ENCODE measurements around the gene TRABD. TPM values are rescaled to one million over a fixed set of nuclear protein-coding genes. Genes with fewer than 3 reads are reported as not detected.

TRABD gene
- polyA plus RNA-seq, 1 donor from 2014 or later = 31.8 TPM

DNA sequence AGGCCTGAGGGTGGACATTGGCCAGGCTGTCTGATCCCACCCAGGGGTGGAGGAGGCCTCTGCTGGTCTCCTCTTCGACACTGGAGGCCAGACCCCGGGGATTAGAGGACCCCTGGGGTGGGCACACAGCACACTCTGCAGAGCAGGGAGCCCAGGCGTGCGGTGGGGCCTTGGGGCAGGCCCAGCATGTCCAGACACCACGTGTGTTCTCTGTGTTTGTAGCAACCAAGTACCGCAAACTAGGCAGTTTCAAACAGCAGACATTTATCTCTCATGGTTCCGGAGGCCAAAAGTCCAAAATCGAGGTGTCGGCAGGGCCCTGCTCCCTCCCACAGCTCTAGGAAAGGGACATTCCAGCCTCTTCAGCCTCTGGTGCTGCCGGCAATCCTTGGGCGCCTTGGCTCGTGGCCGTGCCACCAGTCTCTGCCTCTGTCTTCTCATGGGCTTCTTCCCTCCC is 13.7 kb upstream of the TRABD start:
- H2AFZ ChIP-seq (ENCODE audit: low read depth, low read length) = no peak overlapping the region
- peaks cover 10% of the 10 kb centered on the region for H3K27me3 ChIP-seq (ENCODE audit: insufficient read depth, low read depth, low read length)
- no peak overlapping the region for H3K9ac ChIP-seq (ENCODE audit: low read length)
- no peaks in the 10 kb centered on the region for H3K36me3 ChIP-seq (ENCODE audit: insufficient read depth, low read length)
- no peaks in the 10 kb centered on the region for H3K9me2 ChIP-seq (ENCODE audit: insufficient read depth, low read length)
- H3F3A ChIP-seq (ENCODE audit: insufficient read depth, low read length, poor library complexity, severe bottlenecking) = no peaks in the 10 kb centered on the region
- H3K9me3 ChIP-seq (ENCODE audit: low read length) = no peaks in the 10 kb centered on the region
- H3K4me3 ChIP-seq (ENCODE audit: low read length) = peak overlapping the region; percentile 68
- no peak for TF ChIP-seq SMC3 (conservative IDR thresholded peaks at IDR 0.05; ENCODE audit: poor library complexity)
- no peak for TF ChIP-seq MXI1 (conservative IDR thresholded peaks at IDR 0.05; ENCODE audit: poor library complexity, severe bottlenecking)
- no peak for TF ChIP-seq EP300 (conservative IDR thresholded peaks at IDR 0.05; ENCODE audit: poor library complexity, severe bottlenecking)
- no peak for TF ChIP-seq TAF1 (IDR thresholded peaks at IDR 0.05; ENCODE audit: low read depth)
- no peak for TF ChIP-seq REST (IDR thresholded peaks at IDR 0.05; ENCODE audit: borderline replicate concordance)
- no peak for TF ChIP-seq EZH2 (IDR thresholded peaks at IDR 0.05; ENCODE audit: borderline replicate concordance, insufficient read depth, low read length, poor library complexity, severe bottlenecking)
- TF ChIP-seq CTCF (IDR thresholded peaks at IDR 0.05; ENCODE audit: poor library complexity, severe bottlenecking) = no peak
- TF ChIP-seq RAD21 (conservative IDR thresholded peaks at IDR 0.05) = no peak
- no peak for TF ChIP-seq POLR2AphosphoS5 (IDR thresholded peaks at IDR 0.05)
- no peak overlapping the region for H3K4me2 ChIP-seq (ENCODE audit: low read length)
- no peak overlapping the region for H3K27ac ChIP-seq (ENCODE audit: low read length)
- H4K20me1 ChIP-seq (ENCODE audit: insufficient read depth) = no peaks in the 10 kb centered on the region
- no peaks in the 10 kb centered on the region for H3K79me2 ChIP-seq (replicated peaks; ENCODE audit: insufficient read depth, low read length)

GRCh38 chr22:50173311-50173982 is 12.3 kb upstream of the TRABD start:
- Histone ChIP-seq H3K4me2 (ENCODE audit: low read length) (no peak overlapping the region), H3K27me3 (ENCODE audit: insufficient read depth, low read depth, low read length) (peaks cover 7% of the 10 kb centered on the region), H3K79me2 (replicated peaks; ENCODE audit: insufficient read depth, low read length) (no peaks in the 10 kb centered on the region), H3K9me2 (ENCODE audit: insufficient read depth, low read length) (no peaks in the 10 kb centered on the region), H3K9me3 (ENCODE audit: low read length) (no peaks in the 10 kb centered on the region), H2AFZ (ENCODE audit: low read depth, low read length) (no peak overlapping the region), H3K36me3 (ENCODE audit: insufficient read depth, low read length) (no peaks in the 10 kb centered on the region), H3K9ac (ENCODE audit: low read length) (no peak overlapping the region), H3K4me3 (ENCODE audit: low read length) (no peak overlapping the region), H3F3A (ENCODE audit: insufficient read depth, low read length, poor library complexity, severe bottlenecking) (no peaks in the 10 kb centered on the region), H4K20me1 (ENCODE audit: insufficient read depth) (no peaks in the 10 kb centered on the region), H3K27ac (ENCODE audit: low read length) (no peak overlapping the region)
- TF ChIP-seq REST (IDR thresholded peaks at IDR 0.05; ENCODE audit: borderline replicate concordance) = no peak
- no peak for TF ChIP-seq POLR2AphosphoS5 (IDR thresholded peaks at IDR 0.05)
- TF ChIP-seq EP300 (conservative IDR thresholded peaks at IDR 0.05; ENCODE audit: poor library complexity, severe bottlenecking) = no peak
- TF ChIP-seq CTCF (IDR thresholded peaks at IDR 0.05; ENCODE audit: poor library complexity, severe bottlenecking) = no peak

Measured in neural cell (in vitro differentiated cells).